Adrenal gland (tissue), 5 donors: ENCODE results near the gene TMEM238L.

Source experiments
- POLR2A ChIP-seq, 2 donors: fragments of 450-650 bp; IDR thresholded peaks; one replicate each; pipeline ENCODE4 v1.6.1; 2017; ENCODE audit warnings: antibody characterized with exemption in 2 of 2, mild to moderate bottlenecking in 2 of 2, moderate library complexity in 1 of 2
- TF ChIP-seq, protein P1 (sequence below), 6 experiments: fragments of 450-650 bp in 4 of 6; fragments of 200-600 bp in 2 of 6; sonication (generic) in 1 of 6; IDR thresholded peaks; 1 replicate in 5 of 6; 2 replicates in 1 of 6; pipeline versions ENCODE4 v1.5.1 to v1.8.0; 2016 to 2021; ENCODE audit warnings: antibody characterized with exemption in 6 of 6, mild to moderate bottlenecking in 2 of 6, moderate library complexity in 1 of 6
- donor health status: DM: no; HTN: no; CAD: no.

DNA sequence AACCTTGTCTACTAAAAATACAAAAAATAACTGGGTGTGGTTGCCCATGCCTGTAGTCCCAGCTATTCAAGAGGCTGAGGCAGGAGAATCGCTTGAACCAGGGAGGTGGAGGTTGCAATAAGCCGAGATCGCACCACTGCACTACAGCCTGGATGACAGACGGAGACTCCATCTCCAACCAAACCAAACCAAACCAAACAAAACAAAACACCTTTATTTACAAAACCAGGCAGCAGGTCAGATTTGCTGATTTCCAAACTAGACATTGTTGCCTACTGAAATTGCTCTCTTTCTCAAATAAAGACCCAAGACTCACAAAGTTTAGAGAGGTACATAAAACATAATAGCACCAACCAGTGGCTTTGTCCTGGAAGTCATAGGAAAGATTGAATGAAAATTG is 5.7 kb upstream of the TMEM238L start:
- TF ChIP-seq, protein P1, sequence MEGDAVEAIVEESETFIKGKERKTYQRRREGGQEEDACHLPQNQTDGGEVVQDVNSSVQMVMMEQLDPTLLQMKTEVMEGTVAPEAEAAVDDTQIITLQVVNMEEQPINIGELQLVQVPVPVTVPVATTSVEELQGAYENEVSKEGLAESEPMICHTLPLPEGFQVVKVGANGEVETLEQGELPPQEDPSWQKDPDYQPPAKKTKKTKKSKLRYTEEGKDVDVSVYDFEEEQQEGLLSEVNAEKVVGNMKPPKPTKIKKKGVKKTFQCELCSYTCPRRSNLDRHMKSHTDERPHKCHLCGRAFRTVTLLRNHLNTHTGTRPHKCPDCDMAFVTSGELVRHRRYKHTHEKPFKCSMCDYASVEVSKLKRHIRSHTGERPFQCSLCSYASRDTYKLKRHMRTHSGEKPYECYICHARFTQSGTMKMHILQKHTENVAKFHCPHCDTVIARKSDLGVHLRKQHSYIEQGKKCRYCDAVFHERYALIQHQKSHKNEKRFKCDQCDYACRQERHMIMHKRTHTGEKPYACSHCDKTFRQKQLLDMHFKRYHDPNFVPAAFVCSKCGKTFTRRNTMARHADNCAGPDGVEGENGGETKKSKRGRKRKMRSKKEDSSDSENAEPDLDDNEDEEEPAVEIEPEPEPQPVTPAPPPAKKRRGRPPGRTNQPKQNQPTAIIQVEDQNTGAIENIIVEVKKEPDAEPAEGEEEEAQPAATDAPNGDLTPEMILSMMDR (IDR thresholded peaks at IDR 0.05): no peak
- TF ChIP-seq POLR2A (IDR thresholded peaks at IDR 0.05): no peak
